Measurements from ENCODE around the gene FLOT1.
"Not testable (repeated sequence)": the region's sequence is repeated elsewhere in the genome, so short reads cannot be mapped to it uniquely, and the experiment has no call there.

Gene FLOT1

GRCh38 chr6:30723159-30723842 is 19.2 kb downstream of the FLOT1 start:
- not testable (repeated sequence) for DNase-seq (ENCODE audit: low spot score)

- DNase-seq (ENCODE audit: low spot score), result peak; percentile 47
Observed at GRCh38 chr6:30722280-30723112, 20.0 kb downstream of the FLOT1 start.

GRCh38 chr6:30722025-30722279 is 20.5 kb downstream of the FLOT1 start:
- DNase-seq (ENCODE audit: low spot score), result not testable (repeated sequence)

GRCh38 chr6:30721198-30722024 is 21.1 kb downstream of the FLOT1 start:
- DNase-seq (ENCODE audit: low spot score), result peak; percentile 61

GRCh38 chr6:30720738-30721197 is 21.7 kb downstream of the FLOT1 start:
- no peak for DNase-seq (ENCODE audit: low spot score)

GRCh38 chr6:30719791-30720737 is 22.4 kb downstream of the FLOT1 start, which contains the start of gene TUBB:
Gene TUBB (plus strand): TSS chr6:30720352. CDS start chr6:30720507, 155 bp downstream.
- DNase-seq (ENCODE audit: low spot score), result peak; percentile 85

GRCh38 chr6:30719356-30719755 is 23.1 kb downstream of the FLOT1 start:
- no peak for DNase-seq (ENCODE audit: low spot score)

- DNase-seq (ENCODE audit: low spot score), result not testable (repeated sequence)
Observed at GRCh38 chr6:30717845-30718720, 24.4 kb downstream of the FLOT1 start.

- peak; percentile 84 for DNase-seq (ENCODE audit: low spot score)
Observed at GRCh38 chr6:30717129-30717844, 25.2 kb downstream of the FLOT1 start, which contains the start of gene MDC1. Gene MDC1 (minus strand): TSS chr6:30717281. CDS start chr6:30715175, 2,106 bp downstream.

- DNase-seq (ENCODE audit: low spot score), result no peak
Observed at GRCh38 chr6:30716879-30717128, 25.7 kb downstream of the FLOT1 start.

GRCh38 chr6:30714263-30714662 is 28.2 kb downstream of the FLOT1 start:
- no peak for DNase-seq (ENCODE audit: low spot score)

GRCh38 chr6:30712441-30712945 is 30.0 kb downstream of the FLOT1 start:
- DNase-seq (ENCODE audit: low spot score), result no peak

- no peak for DNase-seq (ENCODE audit: low spot score)
Observed at GRCh38 chr6:30711758-30712380, 30.6 kb downstream of the FLOT1 start.

GRCh38 chr6:30709101-30709868 is 33.2 kb downstream of the FLOT1 start:
- DNase-seq (ENCODE audit: low spot score), result no peak

GRCh38 chr6:30707281-30707850 is 35.1 kb downstream of the FLOT1 start:
- DNase-seq (ENCODE audit: low spot score), result no peak

- DNase-seq (ENCODE audit: low spot score), result no peak
Observed at GRCh38 chr6:30705620-30706019, 36.9 kb downstream of the FLOT1 start.

GRCh38 chr6:30703821-30704220 is 38.7 kb downstream of the FLOT1 start:
- DNase-seq (ENCODE audit: low spot score), result no peak

- DNase-seq (ENCODE audit: low spot score), result no peak
Observed at GRCh38 chr6:30703011-30703410, 39.5 kb downstream of the FLOT1 start.

Measured in HuH-7 (cell line).